ENCODE measurements around the gene RTF1. TPM values are rescaled to one million over a fixed set of nuclear protein-coding genes. Genes with fewer than 3 reads are reported as not detected.

The RTF1 gene
- polyA plus RNA-seq, 2 of the 4 experiments (the other 2 are of a cell fraction): 21.1 to 22.8 TPM

DNA sequence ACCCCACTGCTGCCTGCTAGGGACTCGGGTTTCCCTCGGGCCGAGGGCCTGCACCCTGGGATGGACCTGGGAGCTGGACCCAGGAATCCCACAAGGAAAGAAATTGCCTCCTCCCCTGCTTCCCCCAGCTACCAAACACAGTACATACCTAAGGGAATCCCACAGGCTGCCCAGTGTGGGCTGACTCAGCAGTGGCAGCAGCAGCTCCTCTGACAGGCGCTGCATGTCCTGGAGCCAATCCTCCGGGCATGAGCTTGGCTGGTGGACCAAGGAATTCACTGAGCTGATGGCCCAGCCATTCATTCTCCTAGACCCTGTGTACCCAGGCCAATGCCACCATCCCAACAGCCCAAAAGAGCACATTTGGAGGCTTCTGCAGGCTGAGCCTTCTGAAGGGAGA lies 106.2 kb downstream of the RTF1 start (continued):
- TF ChIP-seq, protein P1, sequence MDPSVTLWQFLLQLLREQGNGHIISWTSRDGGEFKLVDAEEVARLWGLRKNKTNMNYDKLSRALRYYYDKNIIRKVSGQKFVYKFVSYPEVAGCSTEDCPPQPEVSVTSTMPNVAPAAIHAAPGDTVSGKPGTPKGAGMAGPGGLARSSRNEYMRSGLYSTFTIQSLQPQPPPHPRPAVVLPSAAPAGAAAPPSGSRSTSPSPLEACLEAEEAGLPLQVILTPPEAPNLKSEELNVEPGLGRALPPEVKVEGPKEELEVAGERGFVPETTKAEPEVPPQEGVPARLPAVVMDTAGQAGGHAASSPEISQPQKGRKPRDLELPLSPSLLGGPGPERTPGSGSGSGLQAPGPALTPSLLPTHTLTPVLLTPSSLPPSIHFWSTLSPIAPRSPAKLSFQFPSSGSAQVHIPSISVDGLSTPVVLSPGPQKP (IDR thresholded peaks at IDR 0.05; ENCODE audit: low read depth, low read length): no peak

DNA sequence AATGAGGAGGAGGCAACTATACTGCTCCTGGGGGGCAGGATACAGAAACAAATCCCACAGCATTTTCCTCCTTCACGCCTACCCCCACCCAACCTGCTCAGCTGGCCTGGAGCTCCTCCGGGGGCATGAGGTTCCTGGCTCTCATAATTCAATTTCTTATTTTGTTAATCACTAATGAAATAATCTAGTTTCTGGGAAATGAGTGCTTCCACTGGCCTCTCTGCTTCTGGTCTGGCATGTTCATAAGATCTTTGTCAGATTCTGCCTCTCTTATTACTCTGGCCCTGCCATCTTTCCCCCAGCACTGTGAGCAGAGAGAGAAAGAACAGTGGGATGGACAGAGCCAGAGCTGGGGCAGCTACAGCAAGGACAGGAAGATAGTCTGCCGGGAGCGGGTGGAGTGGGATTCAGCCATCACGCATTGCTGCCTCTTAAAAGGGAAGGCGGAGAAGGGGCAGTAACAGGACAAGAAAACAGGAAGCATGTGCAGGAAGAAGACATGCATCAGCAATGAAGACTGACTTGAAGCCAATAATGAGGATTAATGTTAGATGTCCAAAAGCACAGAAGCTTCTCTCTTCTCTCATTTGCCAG lies 113.6 kb downstream of the RTF1 start:
- Histone ChIP-seq H3K9me3 (no peaks in the 10 kb centered on the region), H3K4me3 (no peak overlapping the region), H3K4me1 (no peaks in the 10 kb centered on the region), H3K4me2 (no peak overlapping the region), H3K27ac (no peak overlapping the region)
- ChIA-PET CTCF (interaction anchor here (1.3 to 1.7 kb wide), 2 partner anchors 65 to 281 kb away, joined by 3 to 5 read pairs; no protein-coding TSS in a partner anchor), POLR2A (interaction anchor here (0.6 to 1.6 kb wide), 2 partner anchors 14 to 616 kb away, joined by 3 to 5 read pairs; partner anchors contain the start of gene RPAP1)
- FAIRE-seq: no peak
- ATAC-seq: no peak
- TF ChIP-seq ESRRA (IDR thresholded peaks at IDR 0.05; ENCODE audit: borderline replicate concordance, low read length) (no peak), MAFK (IDR thresholded peaks at IDR 0.05; ENCODE audit: partially characterized antibody) (no peak), SMC3 (IDR thresholded peaks at IDR 0.05) (no peak), EHF (CRISPR knock-in tag; IDR thresholded peaks at IDR 0.05) (no peak), CBX8 (IDR thresholded peaks at IDR 0.05) (no peak), GATA3 (IDR thresholded peaks at IDR 0.05; ENCODE audit: borderline replicate concordance) (no peak), RARB (CRISPR knock-in tag; IDR thresholded peaks at IDR 0.05) (no peak), KDM5A (IDR thresholded peaks at IDR 0.05) (no peak), NPAS2 (CRISPR knock-in tag; IDR thresholded peaks at IDR 0.05; ENCODE audit: borderline replicate concordance) (no peak), POLR2A (IDR thresholded peaks at IDR 0.05; ENCODE audit: low read length) (no peak), JUN (IDR thresholded peaks at IDR 0.05) (no peak), CHD4 (IDR thresholded peaks at IDR 0.05; ENCODE audit: borderline replicate concordance) (no peak), KDM1A (IDR thresholded peaks at IDR 0.05; ENCODE audit: low read depth) (no peak)
- TF ChIP-seq, protein P2, sequence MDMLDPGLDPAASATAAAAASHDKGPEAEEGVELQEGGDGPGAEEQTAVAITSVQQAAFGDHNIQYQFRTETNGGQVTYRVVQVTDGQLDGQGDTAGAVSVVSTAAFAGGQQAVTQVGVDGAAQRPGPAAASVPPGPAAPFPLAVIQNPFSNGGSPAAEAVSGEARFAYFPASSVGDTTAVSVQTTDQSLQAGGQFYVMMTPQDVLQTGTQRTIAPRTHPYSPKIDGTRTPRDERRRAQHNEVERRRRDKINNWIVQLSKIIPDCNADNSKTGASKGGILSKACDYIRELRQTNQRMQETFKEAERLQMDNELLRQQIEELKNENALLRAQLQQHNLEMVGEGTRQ (IDR thresholded peaks at IDR 0.05): no peak
- TF ChIP-seq, protein P3, sequence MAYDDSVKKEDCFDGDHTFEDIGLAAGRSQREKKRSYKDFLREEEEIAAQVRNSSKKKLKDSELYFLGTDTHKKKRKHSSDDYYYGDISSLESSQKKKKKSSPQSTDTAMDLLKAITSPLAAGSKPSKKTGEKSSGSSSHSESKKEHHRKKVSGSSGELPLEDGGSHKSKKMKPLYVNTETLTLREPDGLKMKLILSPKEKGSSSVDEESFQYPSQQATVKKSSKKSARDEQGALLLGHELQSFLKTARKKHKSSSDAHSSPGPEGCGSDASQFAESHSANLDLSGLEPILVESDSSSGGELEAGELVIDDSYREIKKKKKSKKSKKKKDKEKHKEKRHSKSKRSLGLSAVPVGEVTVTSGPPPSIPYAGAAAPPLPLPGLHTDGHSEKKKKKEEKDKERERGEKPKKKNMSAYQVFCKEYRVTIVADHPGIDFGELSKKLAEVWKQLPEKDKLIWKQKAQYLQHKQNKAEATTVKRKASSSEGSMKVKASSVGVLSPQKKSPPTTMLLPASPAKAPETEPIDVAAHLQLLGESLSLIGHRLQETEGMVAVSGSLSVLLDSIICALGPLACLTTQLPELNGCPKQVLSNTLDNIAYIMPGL (CRISPR knock-in tag; IDR thresholded peaks at IDR 0.05; ENCODE audit: borderline replicate concordance): no peak
- TF ChIP-seq, protein P4, sequence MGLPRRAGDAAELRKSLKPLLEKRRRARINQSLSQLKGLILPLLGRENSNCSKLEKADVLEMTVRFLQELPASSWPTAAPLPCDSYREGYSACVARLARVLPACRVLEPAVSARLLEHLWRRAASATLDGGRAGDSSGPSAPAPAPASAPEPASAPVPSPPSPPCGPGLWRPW (IDR thresholded peaks at IDR 0.05): no peak
- TF ChIP-seq, protein P5, sequence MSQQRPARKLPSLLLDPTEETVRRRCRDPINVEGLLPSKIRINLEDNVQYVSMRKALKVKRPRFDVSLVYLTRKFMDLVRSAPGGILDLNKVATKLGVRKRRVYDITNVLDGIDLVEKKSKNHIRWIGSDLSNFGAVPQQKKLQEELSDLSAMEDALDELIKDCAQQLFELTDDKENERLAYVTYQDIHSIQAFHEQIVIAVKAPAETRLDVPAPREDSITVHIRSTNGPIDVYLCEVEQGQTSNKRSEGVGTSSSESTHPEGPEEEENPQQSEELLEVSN (IDR thresholded peaks at IDR 0.05; ENCODE audit: borderline replicate concordance, low read depth): no peak
- TF ChIP-seq, protein P6, sequence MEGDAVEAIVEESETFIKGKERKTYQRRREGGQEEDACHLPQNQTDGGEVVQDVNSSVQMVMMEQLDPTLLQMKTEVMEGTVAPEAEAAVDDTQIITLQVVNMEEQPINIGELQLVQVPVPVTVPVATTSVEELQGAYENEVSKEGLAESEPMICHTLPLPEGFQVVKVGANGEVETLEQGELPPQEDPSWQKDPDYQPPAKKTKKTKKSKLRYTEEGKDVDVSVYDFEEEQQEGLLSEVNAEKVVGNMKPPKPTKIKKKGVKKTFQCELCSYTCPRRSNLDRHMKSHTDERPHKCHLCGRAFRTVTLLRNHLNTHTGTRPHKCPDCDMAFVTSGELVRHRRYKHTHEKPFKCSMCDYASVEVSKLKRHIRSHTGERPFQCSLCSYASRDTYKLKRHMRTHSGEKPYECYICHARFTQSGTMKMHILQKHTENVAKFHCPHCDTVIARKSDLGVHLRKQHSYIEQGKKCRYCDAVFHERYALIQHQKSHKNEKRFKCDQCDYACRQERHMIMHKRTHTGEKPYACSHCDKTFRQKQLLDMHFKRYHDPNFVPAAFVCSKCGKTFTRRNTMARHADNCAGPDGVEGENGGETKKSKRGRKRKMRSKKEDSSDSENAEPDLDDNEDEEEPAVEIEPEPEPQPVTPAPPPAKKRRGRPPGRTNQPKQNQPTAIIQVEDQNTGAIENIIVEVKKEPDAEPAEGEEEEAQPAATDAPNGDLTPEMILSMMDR (IDR thresholded peaks at IDR 0.05): no peak
- 96% methylated on average over 6 of the region's 6 CpGs for WGBS (ENCODE audit: missing lambda C conversion rate)
- DNase-seq (ENCODE audit: low read depth in 1 of 2, low spot score in 1 of 2): no peak

Small RNAs within 50 kb of the gene (small RNA-seq; reads per million reads assigned to genes)
- 0 reads per million in 6 experiments for gene RNU6-1169P

Other genes with a start within 250 kb of the RTF1 start
- 0.36 and 0.39 TPM in 2 replicates for gene EXD1, start 186.3 kb upstream of the RTF1 start, polyA plus RNA-seq (2011; rRNA removed)
- gene EXD1, start 186.3 kb upstream of the RTF1 start, polyA plus RNA-seq (2017; fragmentation: RNase III; extraction: RNeasy Plus Mini Kit Qiagen cat#74134 plus additional on column Dnase treatment): 0.14 to 0.34 TPM (median 0.26 TPM) in 3 replicates
- gene CHP1, start 185.8 kb upstream of the RTF1 start, polyA plus RNA-seq (2011; rRNA removed): 122 and 138 TPM in 2 replicates
- gene CHP1, start 185.8 kb upstream of the RTF1 start, polyA plus RNA-seq (2017; fragmentation: RNase III; extraction: RNeasy Plus Mini Kit Qiagen cat#74134 plus additional on column Dnase treatment): 101 to 117 TPM (median 115 TPM) in 3 replicates
- 21.6 and 31.4 TPM in 2 replicates for gene OIP5, start 84.5 kb upstream of the RTF1 start, polyA plus RNA-seq (2011; rRNA removed)
- 21.7 to 23.2 TPM (median 22.4 TPM) in 3 replicates for gene OIP5, start 84.5 kb upstream of the RTF1 start, polyA plus RNA-seq (2017; fragmentation: RNase III; extraction: RNeasy Plus Mini Kit Qiagen cat#74134 plus additional on column Dnase treatment)
- gene NUSAP1, start 84.2 kb upstream of the RTF1 start, polyA plus RNA-seq (2011; rRNA removed): 79.7 and 103 TPM in 2 replicates
- 105 to 118 TPM (median 110 TPM) in 3 replicates for gene NUSAP1, start 84.2 kb upstream of the RTF1 start, polyA plus RNA-seq (2017; fragmentation: RNase III; extraction: RNeasy Plus Mini Kit Qiagen cat#74134 plus additional on column Dnase treatment)
- 14.0 and 20.4 TPM in 2 replicates for gene NDUFAF1, start 14.6 kb upstream of the RTF1 start, polyA plus RNA-seq (2011; rRNA removed)
- 13.1 to 14.1 TPM (median 13.7 TPM) in 3 replicates for gene NDUFAF1, start 14.6 kb upstream of the RTF1 start, polyA plus RNA-seq (2017; fragmentation: RNase III; extraction: RNeasy Plus Mini Kit Qiagen cat#74134 plus additional on column Dnase treatment)
- 0.52 and 0.73 TPM in 2 replicates for gene ITPKA, start 76.8 kb downstream of the RTF1 start, polyA plus RNA-seq (2011; rRNA removed)
- gene ITPKA, start 76.8 kb downstream of the RTF1 start, polyA plus RNA-seq (2017; fragmentation: RNase III; extraction: RNeasy Plus Mini Kit Qiagen cat#74134 plus additional on column Dnase treatment): 1.1 to 1.5 TPM (median 1.3 TPM) in 3 replicates
- 0.09 and 0.10 TPM in 2 replicates for gene LTK, start 96.7 kb downstream of the RTF1 start, polyA plus RNA-seq (2011; rRNA removed)
- 0.16 to 0.17 TPM (median 0.16 TPM) in 3 replicates for gene LTK, start 96.7 kb downstream of the RTF1 start, polyA plus RNA-seq (2017; fragmentation: RNase III; extraction: RNeasy Plus Mini Kit Qiagen cat#74134 plus additional on column Dnase treatment)
- 8.1 and 10.0 TPM in 2 replicates for gene RPAP1, start 127.2 kb downstream of the RTF1 start, polyA plus RNA-seq (2011; rRNA removed)
- gene RPAP1, start 127.2 kb downstream of the RTF1 start, polyA plus RNA-seq (2017; fragmentation: RNase III; extraction: RNeasy Plus Mini Kit Qiagen cat#74134 plus additional on column Dnase treatment): 11.9 to 13.1 TPM (median 12.7 TPM) in 3 replicates
- 8.1 and 11.8 TPM in 2 replicates for gene TYRO3, start 142.1 kb downstream of the RTF1 start, polyA plus RNA-seq (2011; rRNA removed)
- gene TYRO3, start 142.1 kb downstream of the RTF1 start, polyA plus RNA-seq (2017; fragmentation: RNase III; extraction: RNeasy Plus Mini Kit Qiagen cat#74134 plus additional on column Dnase treatment): 7.2 to 7.9 TPM (median 7.6 TPM) in 3 replicates
- 13.8 and 17.9 TPM in 2 replicates for gene MGA, start 243.3 kb downstream of the RTF1 start, polyA plus RNA-seq (2011; rRNA removed)
- gene MGA, start 243.3 kb downstream of the RTF1 start, polyA plus RNA-seq (2017; fragmentation: RNase III; extraction: RNeasy Plus Mini Kit Qiagen cat#74134 plus additional on column Dnase treatment): 4.5 to 5.8 TPM (median 4.6 TPM) in 3 replicates

Data from A549 (cell line).